GM12873 (cell line): ENCODE data around the gene COL4A2.

Experiments
- CTCF ChIP-seq: IDR thresholded peaks from 2 replicates; pipeline ENCODE4 v1.5.1; 2012; ENCODE audit warnings: low read depth, mild to moderate bottlenecking, moderate library complexity, low read length, control low read depth; ENCODE audit not compliant: insufficient read depth; ENCODE audit errors: missing control alignments

Gene COL4A2

GRCh38 chr13:110457361-110457760, 150.3 kb downstream of the COL4A2 start:
- no peak for TF ChIP-seq CTCF

GRCh38 chr13:110458017-110458416, 150.9 kb downstream of the COL4A2 start:
- no peak for TF ChIP-seq CTCF

- no peak for TF ChIP-seq CTCF
Observed at GRCh38 chr13:110458594-110459365, 151.7 kb downstream of the COL4A2 start.

GRCh38 chr13:110462091-110462490, 155.0 kb downstream of the COL4A2 start:
- TF ChIP-seq CTCF: no peak

- no peak for TF ChIP-seq CTCF
Observed at GRCh38 chr13:110463156-110463555, 156.1 kb downstream of the COL4A2 start.

GRCh38 chr13:110463871-110464510, 156.9 kb downstream of the COL4A2 start:
- TF ChIP-seq CTCF: no peak

GRCh38 chr13:110464556-110465333, 157.7 kb downstream of the COL4A2 start:
- TF ChIP-seq CTCF: no peak
